GM19099 (cell line): ENCODE data around the gene HS3ST1.

Source experiments
- POLR2A ChIP-seq: IDR thresholded peaks from 3 replicates; pipeline ENCODE4 v1.6.1; 2011; ENCODE audit warnings: low read depth; ENCODE audit not compliant: insufficient read length; ENCODE audit errors: extremely low read depth

The HS3ST1 gene

GRCh38 chr4:11428231-11428898 is at the start of gene HS3ST1:
Gene HS3ST1, minus strand, starts transcription at chr4:11428894. Its CDS starts 28,889 bp downstream, at chr4:11400005.
- TF ChIP-seq POLR2A = no peak

DNA sequence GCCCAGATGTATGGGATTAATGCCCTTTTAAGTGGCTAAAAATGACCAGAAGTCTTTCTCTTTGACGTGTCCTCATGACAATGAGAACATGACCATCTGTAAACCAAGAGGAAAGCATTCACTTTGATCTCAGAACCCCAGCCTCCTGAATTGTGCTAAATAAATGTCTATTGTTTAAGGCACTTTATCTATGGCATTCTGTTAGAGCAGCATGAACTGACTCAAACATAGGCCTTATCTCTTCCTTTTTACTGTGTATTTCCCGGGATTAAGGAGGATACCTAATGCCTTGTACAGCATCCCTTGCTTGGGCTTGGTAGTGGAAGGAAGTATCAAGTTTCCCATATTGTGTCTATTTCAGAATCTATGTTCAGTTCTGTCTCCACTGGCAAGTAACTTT is 47.2 kb upstream of the HS3ST1 start:
- no peak for TF ChIP-seq POLR2A

DNA sequence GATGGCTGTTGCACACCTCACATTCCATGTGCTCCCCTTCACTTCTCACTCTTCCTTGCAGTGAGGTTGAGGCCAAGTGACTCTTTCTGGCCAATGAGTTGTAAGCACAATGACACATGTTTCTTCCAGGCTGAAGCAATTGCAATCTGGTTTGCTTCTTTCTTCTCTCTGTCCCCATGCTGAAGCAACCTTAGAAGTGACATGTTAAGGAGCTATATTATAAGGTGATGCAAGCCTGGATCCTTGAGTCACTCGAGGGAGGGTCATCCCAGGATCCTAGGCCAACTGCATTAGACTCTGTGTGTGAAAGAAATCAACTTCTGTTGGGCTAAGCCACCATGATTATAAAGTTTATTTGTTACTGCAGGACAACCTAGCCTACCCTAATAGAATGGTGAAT is 45.5 kb upstream of the HS3ST1 start:
- no peak for TF ChIP-seq POLR2A

- no peak for TF ChIP-seq POLR2A
Observed at GRCh38 chr4:11472535-11472934, 43.8 kb upstream of the HS3ST1 start.

- TF ChIP-seq POLR2A = no peak
Observed at GRCh38 chr4:11471618-11472017, 42.9 kb upstream of the HS3ST1 start.

GRCh38 chr4:11471046-11471441 is 42.4 kb upstream of the HS3ST1 start:
- no peak for TF ChIP-seq POLR2A

DNA sequence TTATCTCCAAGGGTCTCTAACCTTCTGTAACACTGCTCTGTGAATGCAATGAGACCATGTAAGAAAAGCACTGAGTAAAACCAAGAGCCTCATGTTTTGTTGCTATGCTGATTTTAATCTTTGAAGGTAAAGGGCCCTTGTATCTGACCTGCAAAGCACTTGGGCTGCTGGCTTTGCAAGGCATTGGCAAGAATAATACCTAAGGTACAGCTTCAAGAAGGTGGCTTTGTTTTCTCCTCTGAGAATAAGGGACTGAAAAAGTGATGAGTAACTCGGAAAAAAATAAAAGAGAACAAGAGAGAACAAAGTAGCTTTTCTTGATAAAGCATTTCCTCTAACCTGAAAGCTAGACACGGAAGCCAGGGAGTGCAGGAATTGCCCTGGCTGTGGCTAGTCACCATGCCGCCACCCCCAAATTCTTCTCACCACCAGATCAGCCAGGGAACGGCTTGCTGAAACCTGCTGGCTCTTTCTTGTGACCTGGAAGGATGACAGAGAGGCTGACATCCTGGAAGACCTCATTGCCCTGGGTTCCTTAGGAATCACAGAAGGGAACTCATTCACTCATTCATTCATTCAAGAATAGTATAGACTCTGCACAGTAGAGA is 41.8 kb upstream of the HS3ST1 start:
- no peak for TF ChIP-seq POLR2A

DNA sequence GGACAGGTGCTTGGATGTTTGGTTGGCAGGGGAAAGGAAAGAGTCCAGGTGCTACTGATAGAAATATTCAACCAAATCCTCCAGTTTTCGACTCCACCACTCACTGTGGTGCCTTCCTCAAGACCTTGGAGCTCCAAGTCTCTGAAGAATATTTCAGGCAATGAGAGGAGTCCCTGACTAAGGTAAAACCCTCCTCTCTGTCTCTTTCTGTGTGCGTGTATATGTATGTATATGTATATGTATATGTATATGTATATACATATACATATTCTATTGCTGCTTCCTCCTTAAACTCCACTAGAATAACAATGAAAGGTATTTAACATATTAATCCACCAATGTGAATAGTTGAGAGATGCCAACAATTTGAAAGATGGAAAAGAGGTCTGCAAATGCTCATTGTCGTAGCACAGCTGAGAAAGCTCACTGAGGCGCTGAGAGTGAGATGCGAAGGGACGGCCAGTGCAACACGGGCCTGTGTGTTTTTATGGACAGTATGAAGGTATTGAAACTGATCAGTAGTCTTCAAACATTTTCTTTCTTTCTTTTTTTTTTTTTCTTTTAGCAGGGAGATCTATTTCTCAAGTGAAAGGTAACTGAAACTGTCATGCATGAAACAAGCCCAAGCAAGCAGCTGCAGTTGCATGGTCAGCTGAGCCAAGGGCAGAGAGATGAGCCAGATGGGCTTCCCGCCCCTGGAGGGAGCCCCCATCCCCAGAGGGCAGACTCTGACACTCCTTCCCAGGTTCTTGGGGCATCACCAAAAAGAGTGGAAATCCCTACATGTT is 41.1 kb upstream of the HS3ST1 start:
- TF ChIP-seq POLR2A = no peak

GRCh38 chr4:11468901-11469300 is 40.2 kb upstream of the HS3ST1 start:
- no peak for TF ChIP-seq POLR2A

- no peak for TF ChIP-seq POLR2A
Observed at GRCh38 chr4:11467931-11468330, 39.2 kb upstream of the HS3ST1 start.

- no peak for TF ChIP-seq POLR2A
Observed at GRCh38 chr4:11463707-11464106, 35.0 kb upstream of the HS3ST1 start.

DNA sequence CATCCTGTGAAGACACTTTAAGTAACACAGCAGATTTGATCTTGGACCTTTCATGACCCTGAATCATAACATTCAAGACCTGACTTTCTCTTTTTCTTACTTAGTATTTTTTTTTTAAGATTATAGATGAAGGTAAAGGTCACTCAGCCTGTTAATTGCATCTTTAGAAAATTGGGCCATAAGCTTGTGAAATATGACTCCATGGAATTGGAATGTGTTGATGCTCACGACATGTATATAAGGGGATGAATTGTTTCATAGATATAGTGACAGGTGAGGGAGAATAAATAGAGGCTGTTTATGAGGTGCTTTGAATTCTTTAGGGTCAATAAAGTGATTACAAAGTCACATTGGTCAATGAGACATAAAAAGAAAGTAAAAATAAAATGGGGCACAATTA is 27.7 kb upstream of the HS3ST1 start:
- TF ChIP-seq POLR2A = no peak

DNA sequence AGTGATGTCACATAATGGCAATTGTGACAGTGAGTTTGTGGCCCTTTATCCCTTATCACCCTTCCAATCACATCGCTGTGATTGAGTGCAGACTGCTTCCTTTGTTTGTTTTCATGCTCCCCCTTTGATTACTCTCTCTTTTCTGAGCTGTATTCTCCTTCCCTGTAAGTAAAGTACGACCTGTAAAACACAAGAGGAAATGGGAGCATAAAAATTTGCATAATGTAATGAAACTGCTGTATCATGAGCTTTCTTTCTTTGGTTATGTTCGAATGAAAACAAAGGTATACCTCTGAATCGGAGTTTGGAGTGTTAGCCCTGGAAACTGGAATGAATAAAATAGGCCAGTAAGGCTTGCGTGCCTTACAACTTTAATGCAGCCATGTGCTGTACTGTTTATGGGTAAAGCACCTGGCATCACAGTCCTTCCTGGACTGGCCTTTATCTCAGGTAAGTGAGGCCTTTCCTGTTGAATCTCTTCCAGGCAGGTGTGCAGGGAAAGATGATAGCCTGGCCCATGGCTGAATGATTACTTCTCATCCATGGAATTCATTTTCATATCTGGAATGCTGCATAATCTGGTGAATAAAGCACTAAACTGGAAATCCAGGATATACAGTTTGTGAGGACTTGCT is 26.6 kb upstream of the HS3ST1 start:
- TF ChIP-seq POLR2A = no peak

- no peak for TF ChIP-seq POLR2A
Observed at GRCh38 chr4:11451716-11452115, 23.0 kb upstream of the HS3ST1 start.

DNA sequence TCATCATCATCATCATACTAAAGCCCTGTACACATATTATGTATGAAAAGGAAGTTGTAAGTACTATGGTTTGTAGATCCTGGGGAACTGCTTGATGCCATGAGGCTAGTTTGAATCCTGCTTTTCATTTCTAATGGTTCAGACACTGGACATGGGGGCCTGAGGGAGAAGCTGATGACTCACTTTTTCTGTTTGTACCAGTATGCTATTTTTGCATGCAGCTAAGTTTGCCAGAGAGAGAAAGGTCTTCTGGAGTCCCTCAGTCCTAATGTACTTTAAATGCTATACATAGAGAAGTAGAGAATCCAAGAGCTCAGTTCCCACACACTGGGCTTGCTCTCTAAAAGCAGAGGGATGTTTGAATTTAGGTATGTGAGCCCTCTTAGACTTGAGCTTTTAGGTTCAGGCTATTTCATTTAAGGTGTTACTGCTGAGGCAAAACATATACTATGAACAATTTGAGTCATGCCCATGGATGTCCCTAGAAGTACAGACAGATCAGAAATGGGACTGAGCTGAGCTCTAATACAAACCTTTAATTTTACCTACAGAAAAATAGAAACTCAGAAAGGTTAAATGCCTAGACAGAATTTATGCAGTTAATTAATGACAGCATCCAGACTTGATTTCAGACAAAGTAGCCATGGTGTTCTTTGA is 17.6 kb upstream of the HS3ST1 start:
- no peak for TF ChIP-seq POLR2A
